ENCODE measurements around the gene MEGF6.

The MEGF6 gene

GRCh38 chr1:3482378-3482849 lies 128.9 kb downstream of the MEGF6 start:
- Mint-ChIP-seq H3K27ac (no peak overlapping the region), H3K4me3 (no peak overlapping the region), H3K9me3 (no peaks in the 10 kb centered on the region), H3K27me3 (peaks cover 4% of the 10 kb centered on the region), H3K4me1 (ENCODE audit: low read depth) (no peaks in the 10 kb centered on the region), H3K36me3 (ENCODE audit: low read depth) (no peaks in the 10 kb centered on the region)
- intact Hi-C loops (cut with micrococcal nuclease): no loop called here

- H3K9me3 Mint-ChIP-seq: no peaks in the 10 kb centered on the region
- intact Hi-C loops (cut with micrococcal nuclease): no loop called here
- no peaks in the 10 kb centered on the region for H3K4me1 Mint-ChIP-seq (ENCODE audit: low read depth)
- H3K4me3 Mint-ChIP-seq: no peak overlapping the region
- no peak overlapping the region for H3K27ac Mint-ChIP-seq
- no peaks in the 10 kb centered on the region for H3K36me3 Mint-ChIP-seq (ENCODE audit: low read depth)
- peaks cover 4% of the 10 kb centered on the region for H3K27me3 Mint-ChIP-seq
Measured at GRCh38 chr1:3481836-3482375, 129.4 kb downstream of the MEGF6 start.

GRCh38 chr1:3481046-3481445 lies 130.3 kb downstream of the MEGF6 start:
- Mint-ChIP-seq H3K27ac (no peak overlapping the region), H3K4me1 (ENCODE audit: low read depth) (no peaks in the 10 kb centered on the region), H3K4me3 (no peak overlapping the region), H3K27me3 (peaks cover 4% of the 10 kb centered on the region), H3K36me3 (ENCODE audit: low read depth) (no peaks in the 10 kb centered on the region), H3K9me3 (no peaks in the 10 kb centered on the region)
- intact Hi-C loops (cut with micrococcal nuclease): no loop called here

GRCh38 chr1:3480369-3480719 lies 131.0 kb downstream of the MEGF6 start:
- Mint-ChIP-seq H3K4me3 (no peak overlapping the region), H3K36me3 (ENCODE audit: low read depth) (no peaks in the 10 kb centered on the region), H3K27ac (no peak overlapping the region), H3K4me1 (ENCODE audit: low read depth) (no peaks in the 10 kb centered on the region), H3K27me3 (peaks cover 4% of the 10 kb centered on the region), H3K9me3 (no peaks in the 10 kb centered on the region)
- intact Hi-C loops (cut with micrococcal nuclease): no loop called here

- intact Hi-C loops (cut with micrococcal nuclease): no loop called here
- Mint-ChIP-seq H3K4me1 (ENCODE audit: low read depth) (no peaks in the 10 kb centered on the region), H3K4me3 (no peak overlapping the region), H3K27ac (no peak overlapping the region), H3K27me3 (peaks cover 4% of the 10 kb centered on the region), H3K36me3 (ENCODE audit: low read depth) (no peaks in the 10 kb centered on the region), H3K9me3 (no peaks in the 10 kb centered on the region)
Measured at GRCh38 chr1:3479511-3480368, 131.6 kb downstream of the MEGF6 start.

GRCh38 chr1:3478187-3478586 lies 133.1 kb downstream of the MEGF6 start:
- no peaks in the 10 kb centered on the region for H3K4me1 Mint-ChIP-seq (ENCODE audit: low read depth)
- H3K36me3 Mint-ChIP-seq (ENCODE audit: low read depth): no peaks in the 10 kb centered on the region
- H3K9me3 Mint-ChIP-seq: no peaks in the 10 kb centered on the region
- intact Hi-C loops (cut with micrococcal nuclease): no loop called here
- peaks cover 1% of the 10 kb centered on the region for H3K27me3 Mint-ChIP-seq
- H3K27ac Mint-ChIP-seq: no peak overlapping the region
- H3K4me3 Mint-ChIP-seq: no peak overlapping the region

GRCh38 chr1:3477241-3477995 lies 133.9 kb downstream of the MEGF6 start:
- Mint-ChIP-seq H3K36me3 (ENCODE audit: low read depth) (no peaks in the 10 kb centered on the region), H3K27me3 (peaks cover 1% of the 10 kb centered on the region), H3K4me1 (ENCODE audit: low read depth) (no peaks in the 10 kb centered on the region), H3K4me3 (no peak overlapping the region), H3K27ac (no peak overlapping the region), H3K9me3 (no peaks in the 10 kb centered on the region)
- intact Hi-C loops (cut with micrococcal nuclease): no loop called here

GRCh38 chr1:3476666-3477065 lies 134.6 kb downstream of the MEGF6 start:
- no peak overlapping the region for H3K4me3 Mint-ChIP-seq
- H3K9me3 Mint-ChIP-seq: no peaks in the 10 kb centered on the region
- H3K27ac Mint-ChIP-seq: no peak overlapping the region
- intact Hi-C loops (cut with micrococcal nuclease): no loop called here
- peaks cover 1% of the 10 kb centered on the region for H3K27me3 Mint-ChIP-seq
- no peaks in the 10 kb centered on the region for H3K36me3 Mint-ChIP-seq (ENCODE audit: low read depth)
- H3K4me1 Mint-ChIP-seq (ENCODE audit: low read depth): no peaks in the 10 kb centered on the region

- H3K27me3 Mint-ChIP-seq: no peaks in the 10 kb centered on the region
- H3K4me1 Mint-ChIP-seq (ENCODE audit: low read depth): no peaks in the 10 kb centered on the region
Measured at GRCh38 chr1:3475839-3476573, 135.3 kb downstream of the MEGF6 start.

GRCh38 chr1:3474421-3474820 lies 136.9 kb downstream of the MEGF6 start:
- H3K4me3 Mint-ChIP-seq: no peak overlapping the region
- intact Hi-C loops (cut with micrococcal nuclease): no loop called here
- no peaks in the 10 kb centered on the region for H3K4me1 Mint-ChIP-seq (ENCODE audit: low read depth)
- H3K9me3 Mint-ChIP-seq: no peaks in the 10 kb centered on the region
- H3K36me3 Mint-ChIP-seq (ENCODE audit: low read depth): no peaks in the 10 kb centered on the region
- H3K27ac Mint-ChIP-seq: no peak overlapping the region
- H3K27me3 Mint-ChIP-seq: no peaks in the 10 kb centered on the region

More at GRCh38 chr1:3475839-3476573, 135.3 kb downstream of the MEGF6 start:
- H3K9me3 Mint-ChIP-seq: no peaks in the 10 kb centered on the region
- no peaks in the 10 kb centered on the region for H3K36me3 Mint-ChIP-seq (ENCODE audit: low read depth)
- intact Hi-C loops (cut with micrococcal nuclease): no loop called here
- no peak overlapping the region for H3K4me3 Mint-ChIP-seq
- H3K27ac Mint-ChIP-seq: no peak overlapping the region

GRCh38 chr1:3474016-3474415 lies 137.3 kb downstream of the MEGF6 start:
- no peak overlapping the region for H3K27ac Mint-ChIP-seq
- H3K4me3 Mint-ChIP-seq: no peak overlapping the region
- no peaks in the 10 kb centered on the region for H3K4me1 Mint-ChIP-seq (ENCODE audit: low read depth)
- intact Hi-C loops (cut with micrococcal nuclease): no loop called here
- H3K36me3 Mint-ChIP-seq (ENCODE audit: low read depth): no peaks in the 10 kb centered on the region
- H3K27me3 Mint-ChIP-seq: no peaks in the 10 kb centered on the region
- no peaks in the 10 kb centered on the region for H3K9me3 Mint-ChIP-seq

- Mint-ChIP-seq H3K4me1 (ENCODE audit: low read depth) (no peaks in the 10 kb centered on the region), H3K27me3 (no peaks in the 10 kb centered on the region), H3K9me3 (no peaks in the 10 kb centered on the region), H3K36me3 (ENCODE audit: low read depth) (no peaks in the 10 kb centered on the region), H3K27ac (no peak overlapping the region), H3K4me3 (no peak overlapping the region)
- intact Hi-C loops (cut with micrococcal nuclease): no loop called here
Measured at GRCh38 chr1:3473381-3473844, 137.9 kb downstream of the MEGF6 start.

- intact Hi-C loops (cut with micrococcal nuclease): no loop called here
- H3K27me3 Mint-ChIP-seq: no peaks in the 10 kb centered on the region
- H3K27ac Mint-ChIP-seq: no peak overlapping the region
- H3K4me3 Mint-ChIP-seq: no peak overlapping the region
- no peaks in the 10 kb centered on the region for H3K9me3 Mint-ChIP-seq
- no peaks in the 10 kb centered on the region for H3K36me3 Mint-ChIP-seq (ENCODE audit: low read depth)
- no peaks in the 10 kb centered on the region for H3K4me1 Mint-ChIP-seq (ENCODE audit: low read depth)
Measured at GRCh38 chr1:3472906-3473305, 138.4 kb downstream of the MEGF6 start.
